Transverse colon (tissue), 4 donors: Measurements from ENCODE around the gene ASB14. TPM values are rescaled to one million over a fixed set of nuclear protein-coding genes. Genes with fewer than 3 reads are reported as not detected.

ENCODE experiments used
- DNase-seq: peaks from one replicate; pipeline ENCODE4 v3.0.0-alpha.2; 2019
- H3K27ac ChIP-seq, 4 donors: fragments of 200-600 bp; sonication (generic); 2 replicates each; pipeline ENCODE4 v1.5.1; 2016 to 2018; ENCODE audit warnings: inconsistent platforms in 4 of 4
- H3K27me3 ChIP-seq: fragments of 200-600 bp; sonication (generic); 2 replicates; pipeline ENCODE4 v1.5.1; 2017; ENCODE audit warnings: inconsistent platforms
- H3K36me3 ChIP-seq, 4 donors: fragments of 200-600 bp; sonication (generic); 2 replicates each; pipeline ENCODE4 v1.5.1; 2017 to 2019; ENCODE audit warnings: inconsistent platforms in 4 of 4
- H3K4me1 ChIP-seq, 4 donors: fragments of 200-600 bp; sonication (generic); 2 replicates each; pipeline ENCODE4 v1.5.1; 2017 to 2020; ENCODE audit warnings: inconsistent platforms in 4 of 4
- H3K4me3 ChIP-seq, 4 donors: fragments of 200-600 bp; sonication (generic); 1 replicate in 1 of 4; 2 replicates in 3 of 4; pipeline versions ENCODE4 v1.5.1 to v1.6.1; 2017 to 2019; ENCODE audit warnings: inconsistent platforms in 4 of 4
- H3K9me3 ChIP-seq, 2 donors: fragments of 200-600 bp; sonication (generic); 2 replicates each; pipeline ENCODE4 v1.5.1; 2017 to 2019; ENCODE audit warnings: inconsistent platforms in 2 of 2
- EP300 ChIP-seq: sonication (generic); formaldehyde crosslinking; IDR thresholded peaks from one replicate; pipeline ENCODE4 v1.6.1; 2017; ENCODE audit warnings: antibody characterized with exemption, low read depth
- POLR2A ChIP-seq: fragments of 450-650 bp; IDR thresholded peaks from one replicate; pipeline ENCODE4 v1.6.1; 2016; ENCODE audit warnings: antibody characterized with exemption, mild to moderate bottlenecking, moderate library complexity
- POLR2AphosphoS5 ChIP-seq, 3 donors: sonication (generic); formaldehyde crosslinking; IDR thresholded peaks; one replicate each; pipeline ENCODE4 v1.6.1; 2016; ENCODE audit warnings: antibody characterized with exemption in 3 of 3
- WGBS, 2 donors: methylation state at CpG; one replicate each; pipeline ENCODE4 v1.1.5; 2018; ENCODE audit warnings: low coverage in 1 of 2; 5-methylcytosine and 5-hydroxymethylcytosine counted together
- in situ Hi-C, 4 donors: fragments of 200-750 bp; cut with MboI; loops; one replicate each; pipeline versions ENCODE4 v1.15.0 to v1.15.1; 2017; ENCODE audit warnings: low sequenced_read_pairs in 3 of 4, low pct_ligation_motif_present in 1 of 4, low pct_unique_long_range_greater_than_20kb in 1 of 4
- intact Hi-C: fragments of 100-400 bp; cut with DNase I; formaldehyde crosslinking; loops from one replicate; pipeline ENCODE4 v1.15.1; 2023; ENCODE audit warnings: low total_unique reads
- total RNA-seq, 4 donors: library from RNA; depleted of rRNA; stranded (reverse); fragments of >200 nt; gene quantifications; one replicate each; pipeline ENCODE4 v1.1.0, GENCODE V29; 2016
- TF ChIP-seq, protein P1 (sequence below), 5 experiments: fragments of 200-600 bp in 3 of 5; fragments of 450-650 bp in 2 of 5; sonication (generic) in 3 of 5; IDR thresholded peaks; 1 replicate in 2 of 5; 2 replicates in 3 of 5; pipeline ENCODE4 v1.5.1; 2016 to 2017; ENCODE audit warnings: antibody characterized with exemption in 5 of 5, inconsistent platforms in 3 of 5, mild to moderate bottlenecking in 2 of 5, moderate library complexity in 1 of 5

Gene ASB14
- total RNA-seq, 4 donors from 2014 or later: not detected

DNA sequence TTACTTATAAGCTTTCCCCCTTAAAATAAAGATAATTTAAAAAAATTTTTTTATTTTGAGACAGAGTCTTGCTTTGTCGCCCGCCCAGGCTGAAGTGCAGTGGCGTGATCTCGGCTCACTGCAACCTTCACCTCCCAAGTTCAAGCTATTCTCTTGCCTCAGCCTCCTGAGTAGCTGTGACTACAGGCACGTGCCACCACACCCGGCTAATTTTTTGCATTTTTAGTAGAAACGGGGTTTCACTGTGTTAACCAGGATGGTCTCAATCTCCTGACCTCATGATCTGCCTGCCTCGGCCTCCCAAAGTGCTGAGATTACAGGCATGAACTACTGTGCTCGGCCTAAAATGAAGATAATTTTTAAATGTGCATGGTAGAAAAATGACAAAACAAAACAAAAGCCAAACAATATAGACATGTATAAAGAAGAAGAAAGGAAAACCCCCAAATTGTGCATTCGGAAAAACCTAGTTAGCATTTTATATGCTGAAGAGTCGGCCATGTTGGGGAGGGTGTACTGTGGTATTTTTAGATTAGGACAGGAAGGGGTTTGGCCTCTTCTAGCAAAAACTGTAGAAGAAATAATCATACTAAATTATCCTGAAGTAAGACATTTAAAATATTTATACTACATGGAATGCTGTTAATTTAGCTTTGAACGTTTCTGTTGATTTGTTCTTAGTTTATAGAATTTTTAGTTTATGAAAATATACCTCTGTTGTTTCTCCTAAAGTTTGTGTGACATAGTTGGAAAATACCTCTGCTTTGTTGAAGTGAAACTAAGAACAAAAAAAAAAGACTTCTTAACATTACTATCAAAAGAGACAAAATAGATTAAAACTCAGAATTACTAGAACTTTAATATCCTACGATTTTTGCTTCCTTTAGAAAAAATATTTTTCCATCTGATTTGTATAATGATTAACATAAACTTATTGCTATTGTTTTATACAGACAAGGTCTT, 57.6 kb downstream of the ASB14 start:
- in situ Hi-C loops: no loop called here
- TF ChIP-seq EP300 (no peak), POLR2A (no peak), POLR2AphosphoS5 (IDR thresholded peaks at IDR 0.05) (no peak)
- TF ChIP-seq, protein P1, sequence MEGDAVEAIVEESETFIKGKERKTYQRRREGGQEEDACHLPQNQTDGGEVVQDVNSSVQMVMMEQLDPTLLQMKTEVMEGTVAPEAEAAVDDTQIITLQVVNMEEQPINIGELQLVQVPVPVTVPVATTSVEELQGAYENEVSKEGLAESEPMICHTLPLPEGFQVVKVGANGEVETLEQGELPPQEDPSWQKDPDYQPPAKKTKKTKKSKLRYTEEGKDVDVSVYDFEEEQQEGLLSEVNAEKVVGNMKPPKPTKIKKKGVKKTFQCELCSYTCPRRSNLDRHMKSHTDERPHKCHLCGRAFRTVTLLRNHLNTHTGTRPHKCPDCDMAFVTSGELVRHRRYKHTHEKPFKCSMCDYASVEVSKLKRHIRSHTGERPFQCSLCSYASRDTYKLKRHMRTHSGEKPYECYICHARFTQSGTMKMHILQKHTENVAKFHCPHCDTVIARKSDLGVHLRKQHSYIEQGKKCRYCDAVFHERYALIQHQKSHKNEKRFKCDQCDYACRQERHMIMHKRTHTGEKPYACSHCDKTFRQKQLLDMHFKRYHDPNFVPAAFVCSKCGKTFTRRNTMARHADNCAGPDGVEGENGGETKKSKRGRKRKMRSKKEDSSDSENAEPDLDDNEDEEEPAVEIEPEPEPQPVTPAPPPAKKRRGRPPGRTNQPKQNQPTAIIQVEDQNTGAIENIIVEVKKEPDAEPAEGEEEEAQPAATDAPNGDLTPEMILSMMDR (IDR thresholded peaks at IDR 0.05): no peak

DNA sequence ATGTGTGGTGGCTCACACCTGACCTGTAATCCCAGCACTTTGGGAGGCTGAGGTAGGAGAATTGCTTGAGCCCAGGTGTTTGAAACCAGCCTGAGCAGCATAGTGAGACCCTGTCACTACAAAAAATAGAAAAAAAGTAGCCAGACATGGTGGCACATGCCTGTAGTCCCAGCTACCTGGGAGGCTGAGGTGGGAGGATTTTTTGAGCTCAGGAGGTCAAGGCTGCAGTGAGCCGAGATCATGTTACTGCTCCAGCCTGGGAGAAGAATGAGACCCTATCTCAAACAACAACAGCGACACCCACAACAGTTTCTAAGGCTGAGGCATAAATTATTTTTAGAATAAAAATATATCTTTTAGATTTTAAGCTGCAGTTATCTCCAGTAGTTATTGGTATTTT, 58.7 kb downstream of the ASB14 start:
- no peak overlapping the region for H3K4me3 ChIP-seq
- in situ Hi-C loops: no loop called here

More for the DNA sequence above, 57.6 kb downstream of the ASB14 start:
- DNase-seq: no peak
- peaks cover 3 to 20% (median 5%) of the 10 kb centered on the region in 4 donors for H3K4me1 ChIP-seq
- no peaks in the 10 kb centered on the region for H3K27me3 ChIP-seq
- H3K36me3 ChIP-seq: peaks cover 0 to 24% (median 11%) of the 10 kb centered on the region in 4 donors
- peak overlapping the region in 1 of 4 donors; percentile 10 for H3K27ac ChIP-seq
- H3K4me3 ChIP-seq: no peak overlapping the region
- intact Hi-C loops: no loop called here
- WGBS, 2 donors: 73 to 80% methylated on average over 8 to 13 of the region's 13 CpGs
- no peaks in the 10 kb centered on the region for H3K9me3 ChIP-seq

DNA sequence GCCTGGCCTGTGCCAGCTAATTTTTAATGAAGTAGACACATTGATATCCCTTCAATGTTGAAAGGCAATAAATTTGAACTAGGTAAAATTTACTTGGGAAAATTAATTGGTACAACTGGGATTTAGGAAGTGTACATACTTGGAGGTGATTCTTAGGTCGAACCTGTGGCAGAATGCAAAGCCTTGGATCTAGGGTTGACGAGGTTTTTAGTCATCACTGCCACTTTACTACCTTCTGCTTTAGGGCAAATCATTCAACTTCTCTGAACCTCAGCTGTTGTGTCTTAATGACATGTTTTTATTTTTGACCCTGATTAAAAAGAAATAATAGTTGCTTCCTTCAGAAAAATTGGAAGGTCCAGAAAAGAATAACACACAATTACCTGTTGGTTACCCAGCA, 62.5 kb downstream of the ASB14 start:
- H3K27ac ChIP-seq: peak overlapping the region; percentile 87 to 97 (median 95)
- WGBS, 2 donors: 70 to 81% methylated on average over 2 of the region's 2 CpGs
- H3K4me1 ChIP-seq: peaks cover 4 to 40% (median 25%) of the 10 kb centered on the region in 4 donors

More for the DNA sequence above, 58.7 kb downstream of the ASB14 start:
- Histone ChIP-seq H3K9me3 (no peaks in the 10 kb centered on the region), H3K36me3 (peaks cover 0 to 16% (median 8%) of the 10 kb centered on the region in 4 donors), H3K27me3 (no peaks in the 10 kb centered on the region), H3K4me1 (peaks cover 4 to 31% (median 16%) of the 10 kb centered on the region in 4 donors), H3K27ac (no peak overlapping the region)
- WGBS, 2 donors: 98 to 100% methylated on average over 2 of the region's 2 CpGs
- no peak for TF ChIP-seq POLR2A
- TF ChIP-seq EP300: no peak
- TF ChIP-seq, protein P1 (IDR thresholded peaks at IDR 0.05): no peak
- TF ChIP-seq POLR2AphosphoS5 (IDR thresholded peaks at IDR 0.05): no peak
- intact Hi-C loops: no loop called here
- no peak for DNase-seq

More for the DNA sequence above, 62.5 kb downstream of the ASB14 start:
- Histone ChIP-seq H3K27me3 (no peaks in the 10 kb centered on the region), H3K4me3 (peak overlapping the region in 1 of 4 donors; percentile 7), H3K36me3 (no peaks in the 10 kb centered on the region), H3K9me3 (no peaks in the 10 kb centered on the region)
- DNase-seq: no peak
- TF ChIP-seq, protein P1 (IDR thresholded peaks at IDR 0.05): no peak
- no peak for TF ChIP-seq EP300
- TF ChIP-seq POLR2A: no peak
- no peak for TF ChIP-seq POLR2AphosphoS5 (IDR thresholded peaks at IDR 0.05)
- intact Hi-C loops (no loop called here), in situ Hi-C loops (no loop called here)
